GM23338 (cell line): ENCODE data around the gene EFHD2. TPM values are rescaled to one million over a fixed set of nuclear protein-coding genes. Genes with fewer than 3 reads are reported as not detected.

Source experiments
- ATAC-seq: fragments of 200-7000 bp; cut with Tn5 transposase; 3 replicates; pipeline ENCODE4 v1.9.1; 2020
- DNase-seq: peaks from one replicate; pipeline ENCODE4 v3.0.0-alpha.2; 2015; ENCODE audit warnings: low spot score
- H2AFZ ChIP-seq: fragments of 200-600 bp; sonication (generic); 2 replicates; pipeline ENCODE4 v1.8.0; 2016; ENCODE audit warnings: antibody characterized with exemption, mild to moderate bottlenecking, moderate library complexity
- H3F3A ChIP-seq: fragments of 200-600 bp; sonication (generic); replicated peaks from 2 replicates; pipeline ENCODE4 v1.8.0; 2017; ENCODE audit warnings: antibody characterized with exemption, mixed run types, low read depth
- H3K27ac ChIP-seq: fragments of 200-600 bp; sonication (generic); 2 replicates; pipeline ENCODE4 v1.6.1; 2016; ENCODE audit warnings: low read depth
- H3K27me3 ChIP-seq: fragments of 200-600 bp; sonication (generic); 2 replicates; pipeline ENCODE4 v1.8.0; 2016; ENCODE audit warnings: mild to moderate bottlenecking, mixed run types, moderate library complexity; ENCODE audit not compliant: insufficient read depth
- H3K36me3 ChIP-seq: fragments of 200-600 bp; sonication (generic); 2 replicates; pipeline ENCODE4 v1.8.0; 2016; ENCODE audit warnings: mild to moderate bottlenecking; ENCODE audit not compliant: insufficient read depth
- H3K4me1 ChIP-seq: fragments of 200-600 bp; sonication (generic); 2 replicates; pipeline ENCODE4 v1.8.0; 2016; ENCODE audit warnings: mild to moderate bottlenecking, moderate library complexity; ENCODE audit not compliant: insufficient read depth
- H3K4me2 ChIP-seq: fragments of 200-600 bp; sonication (generic); 2 replicates; pipeline ENCODE4 v1.7.1; 2017; ENCODE audit warnings: mixed run types
- H3K4me3 ChIP-seq: fragments of 200-600 bp; sonication (generic); 2 replicates; pipeline ENCODE4 v1.6.1; 2016; ENCODE audit warnings: mixed run types
- H3K79me2 ChIP-seq: fragments of 200-600 bp; sonication (generic); replicated peaks from 2 replicates; pipeline ENCODE4 v1.8.0; 2017; ENCODE audit warnings: mild to moderate bottlenecking; ENCODE audit not compliant: insufficient read depth
- H3K9me2 ChIP-seq: fragments of 200-600 bp; sonication (generic); 2 replicates; pipeline ENCODE4 v1.8.0; 2017; ENCODE audit not compliant: insufficient read depth
- H4K20me1 ChIP-seq: fragments of 200-600 bp; sonication (generic); replicated peaks from 2 replicates; pipeline ENCODE4 v1.8.0; 2017; ENCODE audit warnings: mild to moderate bottlenecking; ENCODE audit not compliant: insufficient read depth
- H3K27ac Mint-ChIP-seq: 2 replicates; pipeline ENCODE4 v1.8.0; 2020; ENCODE audit warnings: inconsistent platforms, mild to moderate bottlenecking, moderate library complexity, mixed read lengths
- H3K27me3 Mint-ChIP-seq: 3 replicates; pipeline ENCODE4 v1.8.0; 2022; ENCODE audit warnings: low read depth, mild to moderate bottlenecking, moderate library complexity, mixed read lengths, inconsistent platforms; ENCODE audit not compliant: insufficient read depth, poor library complexity
- H3K36me3 Mint-ChIP-seq: 3 replicates; pipeline ENCODE4 v1.8.0; 2021; ENCODE audit warnings: low read depth, mild to moderate bottlenecking, inconsistent platforms, moderate library complexity, mixed read lengths
- H3K4me1 Mint-ChIP-seq: 3 replicates; pipeline ENCODE4 v1.8.0; 2020; ENCODE audit warnings: mild to moderate bottlenecking, inconsistent platforms, mixed read lengths
- H3K4me3 Mint-ChIP-seq: 3 replicates; pipeline ENCODE4 v1.8.0; 2021; ENCODE audit warnings: moderate library complexity, mild to moderate bottlenecking, inconsistent platforms, mixed read lengths
- H3K9me3 Mint-ChIP-seq: 3 replicates; pipeline ENCODE4 v1.8.0; 2020; ENCODE audit warnings: moderate library complexity, mild to moderate bottlenecking, inconsistent platforms, mixed read lengths
- CREB1 ChIP-seq: fragments of 250-450 bp; sonication (Bioruptor Pico); IDR thresholded peaks from 2 replicates; pipeline ENCODE4 v1.5.0; 2020; ENCODE audit warnings: low read depth, mild to moderate bottlenecking, moderate library complexity
- EZH2 ChIP-seq: fragments of 200-600 bp; sonication (generic); IDR thresholded peaks from one replicate; pipeline ENCODE4 v1.8.0; 2017; ENCODE audit warnings: antibody characterized with exemption, mild to moderate bottlenecking, low read depth; ENCODE audit not compliant: unreplicated experiment
- EZH2phosphoT487 ChIP-seq: fragments of 200-600 bp; sonication (generic); IDR thresholded peaks from one replicate; pipeline ENCODE4 v1.8.1; 2018; ENCODE audit warnings: antibody characterized with exemption; ENCODE audit not compliant: unreplicated experiment
- JUNB ChIP-seq: IDR thresholded peaks from one replicate; pipeline ENCODE4 v1.6.1; 2016; ENCODE audit warnings: antibody characterized with exemption; ENCODE audit not compliant: unreplicated experiment
- NANOG ChIP-seq: IDR thresholded peaks from 2 replicates; pipeline ENCODE4 v1.6.1; 2016; ENCODE audit warnings: antibody characterized with exemption, borderline replicate concordance
- POLR2AphosphoS5 ChIP-seq: IDR thresholded peaks from 2 replicates; pipeline ENCODE4 v1.6.1; 2016; ENCODE audit warnings: antibody characterized with exemption, low read depth
- STAT1 ChIP-seq: IDR thresholded peaks from one replicate; pipeline ENCODE4 v1.6.1; 2016; ENCODE audit warnings: antibody characterized with exemption; ENCODE audit not compliant: unreplicated experiment
- ZNF114 ChIP-seq: fragments of 250-450 bp; sonication (Bioruptor Pico); IDR thresholded peaks from 2 replicates; pipeline ENCODE4 v1.5.0; 2020; ENCODE audit warnings: mild to moderate bottlenecking, moderate library complexity
- ZNF331 ChIP-seq: fragments of 250-450 bp; sonication (Bioruptor Pico); IDR thresholded peaks from 2 replicates; pipeline ENCODE4 v1.5.0; 2020; ENCODE audit warnings: low read depth, mild to moderate bottlenecking, moderate library complexity
- polyA plus RNA-seq: library from polyadenylated mRNA; unstranded; fragments of >200 nt; fragmentation: Nextera tagmentation; extraction: Ambion mirVana; gene quantifications from 2 replicates; pipeline ENCODE4 v1.2.1, GENCODE V29; 2016
- total RNA-seq: library from RNA; depleted of rRNA; stranded (reverse); fragments of >200 nt; shearing (Covaris generic); gene quantifications from 2 replicates; pipeline ENCODE4 v1.2.3, GENCODE V29; 2014
- TF ChIP-seq, protein P1 (sequence below): IDR thresholded peaks from one replicate; pipeline ENCODE4 v1.6.1; 2018; ENCODE audit warnings: antibody characterized with exemption; ENCODE audit not compliant: unreplicated experiment
- TF ChIP-seq, protein P2 (sequence below): fragments of 250-450 bp; sonication (Bioruptor Pico); IDR thresholded peaks from 2 replicates; pipeline ENCODE4 v1.5.0; 2020; ENCODE audit warnings: mild to moderate bottlenecking, moderate library complexity
- TF ChIP-seq, protein P3 (sequence below): IDR thresholded peaks from 2 replicates; pipeline ENCODE4 v1.6.1; 2016; ENCODE audit warnings: antibody characterized with exemption
- TF ChIP-seq, protein P4 (sequence below), 2 experiments: fragments of 200-600 bp in 1 of 2; sonication (generic) in 1 of 2; conservative IDR thresholded peaks; 2 replicates each; pipeline versions ENCODE4 v1.5.1 to v1.6.1; 2016 to 2017; ENCODE audit warnings: antibody characterized with exemption in 2 of 2, low read depth in 2 of 2, mild to moderate bottlenecking in 2 of 2, moderate library complexity in 1 of 2

EFHD2 gene
- total and polyA plus RNA-seq, 2 experiments from 2014 or later, result 22.8 to 23.7 TPM

DNA sequence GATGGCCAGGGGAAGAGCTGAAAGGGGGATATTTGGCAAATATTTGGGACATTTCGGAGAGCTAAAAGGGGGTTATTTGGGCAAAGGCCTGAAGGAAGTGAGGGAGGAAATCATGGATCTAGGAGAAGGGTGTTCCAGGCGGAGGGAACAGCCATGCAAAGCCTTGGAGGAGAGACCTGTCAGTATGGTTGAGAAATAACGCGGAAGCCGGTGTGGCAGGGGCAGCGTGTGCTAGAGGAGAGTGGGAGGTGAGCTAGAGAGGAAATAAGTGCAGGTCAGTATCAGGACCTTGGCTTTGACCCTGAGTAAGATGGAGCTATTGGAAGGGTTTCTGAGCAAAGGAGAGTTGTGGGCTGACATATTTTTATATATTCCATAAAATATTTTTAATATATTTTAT, 31.6 kb downstream of the EFHD2 start:
- H3K27me3 Mint-ChIP-seq, result peaks cover 6% of the 10 kb centered on the region
- no peaks in the 10 kb centered on the region; the same call in 2 of the 3 replicates for H3K36me3 Mint-ChIP-seq
- H2AFZ ChIP-seq, result no peak overlapping the region
- H3K4me1 ChIP-seq, result no peaks in the 10 kb centered on the region
- TF ChIP-seq POLR2AphosphoS5 (no peak), ZNF114 (CRISPR knock-in tag) (no peak), ZNF331 (CRISPR knock-in tag) (no peak), NANOG (no peak), CREB1 (no peak), EZH2phosphoT487 (no peak), JUNB (no peak), STAT1 (no peak), EZH2 (no peak)
- TF ChIP-seq, protein P1, sequence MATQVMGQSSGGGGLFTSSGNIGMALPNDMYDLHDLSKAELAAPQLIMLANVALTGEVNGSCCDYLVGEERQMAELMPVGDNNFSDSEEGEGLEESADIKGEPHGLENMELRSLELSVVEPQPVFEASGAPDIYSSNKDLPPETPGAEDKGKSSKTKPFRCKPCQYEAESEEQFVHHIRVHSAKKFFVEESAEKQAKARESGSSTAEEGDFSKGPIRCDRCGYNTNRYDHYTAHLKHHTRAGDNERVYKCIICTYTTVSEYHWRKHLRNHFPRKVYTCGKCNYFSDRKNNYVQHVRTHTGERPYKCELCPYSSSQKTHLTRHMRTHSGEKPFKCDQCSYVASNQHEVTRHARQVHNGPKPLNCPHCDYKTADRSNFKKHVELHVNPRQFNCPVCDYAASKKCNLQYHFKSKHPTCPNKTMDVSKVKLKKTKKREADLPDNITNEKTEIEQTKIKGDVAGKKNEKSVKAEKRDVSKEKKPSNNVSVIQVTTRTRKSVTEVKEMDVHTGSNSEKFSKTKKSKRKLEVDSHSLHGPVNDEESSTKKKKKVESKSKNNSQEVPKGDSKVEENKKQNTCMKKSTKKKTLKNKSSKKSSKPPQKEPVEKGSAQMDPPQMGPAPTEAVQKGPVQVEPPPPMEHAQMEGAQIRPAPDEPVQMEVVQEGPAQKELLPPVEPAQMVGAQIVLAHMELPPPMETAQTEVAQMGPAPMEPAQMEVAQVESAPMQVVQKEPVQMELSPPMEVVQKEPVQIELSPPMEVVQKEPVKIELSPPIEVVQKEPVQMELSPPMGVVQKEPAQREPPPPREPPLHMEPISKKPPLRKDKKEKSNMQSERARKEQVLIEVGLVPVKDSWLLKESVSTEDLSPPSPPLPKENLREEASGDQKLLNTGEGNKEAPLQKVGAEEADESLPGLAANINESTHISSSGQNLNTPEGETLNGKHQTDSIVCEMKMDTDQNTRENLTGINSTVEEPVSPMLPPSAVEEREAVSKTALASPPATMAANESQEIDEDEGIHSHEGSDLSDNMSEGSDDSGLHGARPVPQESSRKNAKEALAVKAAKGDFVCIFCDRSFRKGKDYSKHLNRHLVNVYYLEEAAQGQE, result no peak
- TF ChIP-seq, protein P2, sequence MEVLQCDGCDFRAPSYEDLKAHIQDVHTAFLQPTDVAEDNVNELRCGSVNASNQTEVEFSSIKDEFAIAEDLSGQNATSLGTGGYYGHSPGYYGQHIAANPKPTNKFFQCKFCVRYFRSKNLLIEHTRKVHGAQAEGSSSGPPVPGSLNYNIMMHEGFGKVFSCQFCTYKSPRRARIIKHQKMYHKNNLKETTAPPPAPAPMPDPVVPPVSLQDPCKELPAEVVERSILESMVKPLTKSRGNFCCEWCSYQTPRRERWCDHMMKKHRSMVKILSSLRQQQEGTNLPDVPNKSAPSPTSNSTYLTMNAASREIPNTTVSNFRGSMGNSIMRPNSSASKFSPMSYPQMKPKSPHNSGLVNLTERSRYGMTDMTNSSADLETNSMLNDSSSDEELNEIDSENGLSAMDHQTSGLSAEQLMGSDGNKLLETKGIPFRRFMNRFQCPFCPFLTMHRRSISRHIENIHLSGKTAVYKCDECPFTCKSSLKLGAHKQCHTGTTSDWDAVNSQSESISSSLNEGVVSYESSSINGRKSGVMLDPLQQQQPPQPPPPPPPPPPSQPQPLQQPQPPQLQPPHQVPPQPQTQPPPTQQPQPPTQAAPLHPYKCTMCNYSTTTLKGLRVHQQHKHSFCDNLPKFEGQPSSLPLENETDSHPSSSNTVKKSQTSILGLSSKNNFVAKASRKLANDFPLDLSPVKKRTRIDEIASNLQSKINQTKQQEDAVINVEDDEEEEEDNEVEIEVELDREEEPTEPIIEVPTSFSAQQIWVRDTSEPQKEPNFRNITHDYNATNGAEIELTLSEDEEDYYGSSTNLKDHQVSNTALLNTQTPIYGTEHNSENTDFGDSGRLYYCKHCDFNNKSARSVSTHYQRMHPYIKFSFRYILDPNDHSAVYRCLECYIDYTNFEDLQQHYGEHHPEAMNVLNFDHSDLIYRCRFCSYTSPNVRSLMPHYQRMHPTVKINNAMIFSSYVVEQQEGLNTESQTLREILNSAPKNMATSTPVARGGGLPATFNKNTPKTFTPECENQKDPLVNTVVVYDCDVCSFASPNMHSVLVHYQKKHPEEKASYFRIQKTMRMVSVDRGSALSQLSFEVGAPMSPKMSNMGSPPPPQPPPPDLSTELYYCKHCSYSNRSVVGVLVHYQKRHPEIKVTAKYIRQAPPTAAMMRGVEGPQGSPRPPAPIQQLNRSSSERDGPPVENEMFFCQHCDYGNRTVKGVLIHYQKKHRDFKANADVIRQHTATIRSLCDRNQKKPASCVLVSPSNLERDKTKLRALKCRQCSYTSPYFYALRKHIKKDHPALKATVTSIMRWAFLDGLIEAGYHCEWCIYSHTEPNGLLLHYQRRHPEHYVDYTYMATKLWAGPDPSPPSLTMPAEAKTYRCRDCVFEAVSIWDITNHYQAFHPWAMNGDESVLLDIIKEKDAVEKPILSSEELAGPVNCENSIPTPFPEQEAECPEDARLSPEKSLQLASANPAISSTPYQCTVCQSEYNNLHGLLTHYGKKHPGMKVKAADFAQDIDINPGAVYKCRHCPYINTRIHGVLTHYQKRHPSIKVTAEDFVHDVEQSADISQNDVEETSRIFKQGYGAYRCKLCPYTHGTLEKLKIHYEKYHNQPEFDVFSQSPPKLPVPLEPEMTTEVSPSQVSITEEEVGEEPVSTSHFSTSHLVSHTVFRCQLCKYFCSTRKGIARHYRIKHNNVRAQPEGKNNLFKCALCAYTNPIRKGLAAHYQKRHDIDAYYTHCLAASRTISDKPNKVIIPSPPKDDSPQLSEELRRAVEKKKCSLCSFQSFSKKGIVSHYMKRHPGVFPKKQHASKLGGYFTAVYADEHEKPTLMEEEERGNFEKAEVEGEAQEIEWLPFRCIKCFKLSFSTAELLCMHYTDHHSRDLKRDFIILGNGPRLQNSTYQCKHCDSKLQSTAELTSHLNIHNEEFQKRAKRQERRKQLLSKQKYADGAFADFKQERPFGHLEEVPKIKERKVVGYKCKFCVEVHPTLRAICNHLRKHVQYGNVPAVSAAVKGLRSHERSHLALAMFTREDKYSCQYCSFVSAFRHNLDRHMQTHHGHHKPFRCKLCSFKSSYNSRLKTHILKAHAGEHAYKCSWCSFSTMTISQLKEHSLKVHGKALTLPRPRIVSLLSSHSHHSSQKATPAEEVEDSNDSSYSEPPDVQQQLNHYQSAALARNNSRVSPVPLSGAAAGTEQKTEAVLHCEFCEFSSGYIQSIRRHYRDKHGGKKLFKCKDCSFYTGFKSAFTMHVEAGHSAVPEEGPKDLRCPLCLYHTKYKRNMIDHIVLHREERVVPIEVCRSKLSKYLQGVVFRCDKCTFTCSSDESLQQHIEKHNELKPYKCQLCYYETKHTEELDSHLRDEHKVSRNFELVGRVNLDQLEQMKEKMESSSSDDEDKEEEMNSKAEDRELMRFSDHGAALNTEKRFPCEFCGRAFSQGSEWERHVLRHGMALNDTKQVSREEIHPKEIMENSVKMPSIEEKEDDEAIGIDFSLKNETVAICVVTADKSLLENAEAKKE (CRISPR knock-in tag), result no peak
- TF ChIP-seq, protein P3, sequence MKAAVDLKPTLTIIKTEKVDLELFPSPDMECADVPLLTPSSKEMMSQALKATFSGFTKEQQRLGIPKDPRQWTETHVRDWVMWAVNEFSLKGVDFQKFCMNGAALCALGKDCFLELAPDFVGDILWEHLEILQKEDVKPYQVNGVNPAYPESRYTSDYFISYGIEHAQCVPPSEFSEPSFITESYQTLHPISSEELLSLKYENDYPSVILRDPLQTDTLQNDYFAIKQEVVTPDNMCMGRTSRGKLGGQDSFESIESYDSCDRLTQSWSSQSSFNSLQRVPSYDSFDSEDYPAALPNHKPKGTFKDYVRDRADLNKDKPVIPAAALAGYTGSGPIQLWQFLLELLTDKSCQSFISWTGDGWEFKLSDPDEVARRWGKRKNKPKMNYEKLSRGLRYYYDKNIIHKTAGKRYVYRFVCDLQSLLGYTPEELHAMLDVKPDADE, result no peak
- TF ChIP-seq, protein P4, sequence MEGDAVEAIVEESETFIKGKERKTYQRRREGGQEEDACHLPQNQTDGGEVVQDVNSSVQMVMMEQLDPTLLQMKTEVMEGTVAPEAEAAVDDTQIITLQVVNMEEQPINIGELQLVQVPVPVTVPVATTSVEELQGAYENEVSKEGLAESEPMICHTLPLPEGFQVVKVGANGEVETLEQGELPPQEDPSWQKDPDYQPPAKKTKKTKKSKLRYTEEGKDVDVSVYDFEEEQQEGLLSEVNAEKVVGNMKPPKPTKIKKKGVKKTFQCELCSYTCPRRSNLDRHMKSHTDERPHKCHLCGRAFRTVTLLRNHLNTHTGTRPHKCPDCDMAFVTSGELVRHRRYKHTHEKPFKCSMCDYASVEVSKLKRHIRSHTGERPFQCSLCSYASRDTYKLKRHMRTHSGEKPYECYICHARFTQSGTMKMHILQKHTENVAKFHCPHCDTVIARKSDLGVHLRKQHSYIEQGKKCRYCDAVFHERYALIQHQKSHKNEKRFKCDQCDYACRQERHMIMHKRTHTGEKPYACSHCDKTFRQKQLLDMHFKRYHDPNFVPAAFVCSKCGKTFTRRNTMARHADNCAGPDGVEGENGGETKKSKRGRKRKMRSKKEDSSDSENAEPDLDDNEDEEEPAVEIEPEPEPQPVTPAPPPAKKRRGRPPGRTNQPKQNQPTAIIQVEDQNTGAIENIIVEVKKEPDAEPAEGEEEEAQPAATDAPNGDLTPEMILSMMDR (conservative IDR thresholded peaks at IDR 0.05; ENCODE audit: low read depth in 2 of 2), result no peak
- H3F3A ChIP-seq, result no peaks in the 10 kb centered on the region
- no peaks in the 10 kb centered on the region for H3K36me3 ChIP-seq
- no peaks in the 10 kb centered on the region for H3K9me3 Mint-ChIP-seq
- no peaks in the 10 kb centered on the region for H3K27me3 ChIP-seq
- H3K4me3 ChIP-seq, result no peak overlapping the region
- no peaks in the 10 kb centered on the region for H4K20me1 ChIP-seq
- no peaks in the 10 kb centered on the region for H3K79me2 ChIP-seq
- H3K4me2 ChIP-seq, result no peak overlapping the region
- no peak for DNase-seq
- no peaks in the 10 kb centered on the region for H3K9me2 ChIP-seq
- ATAC-seq, result no peak
- H3K27ac Mint-ChIP-seq, result no peak overlapping the region
- H3K4me3 Mint-ChIP-seq, result no peak overlapping the region
- H3K27ac ChIP-seq, result no peak overlapping the region
- no peaks in the 10 kb centered on the region for H3K4me1 Mint-ChIP-seq
